WTC11 (cell line): Measurements from ENCODE around the gene ILK. TPM values are rescaled to one million over a fixed set of nuclear protein-coding genes. Genes with fewer than 3 reads are reported as not detected.

Experiments used
- ATAC-seq: fragments of 200-7000 bp; cut with Tn5 transposase; 2 replicates; pipeline ENCODE4 v1.10.0; 2021; ENCODE audit warnings: mild to moderate bottlenecking, moderate library complexity
- CTCF ChIA-PET: fragments of 300-600 bp; sonication (Branson Sonifier 250); formaldehyde crosslinking; loops from one replicate; lab custom pipeline; 2021; ENCODE audit warnings: antibody characterized with exemption; lab: Charles Lee
- POLR2A ChIA-PET: fragments of 350-600 bp; sonication (Branson Sonifier 250); formaldehyde crosslinking; loops from one replicate; lab custom pipeline; 2021; ENCODE audit warnings: antibody characterized with exemption; lab: Charles Lee
- DNase-seq: peaks from one replicate; pipeline ENCODE4 v3.0.0; 2021; ENCODE audit warnings: low spot score
- H3K27ac Mint-ChIP-seq: 2 replicates; pipeline ENCODE4 v1.8.0; 2021; ENCODE audit warnings: mixed read lengths
- H3K27me3 Mint-ChIP-seq: 2 replicates; pipeline ENCODE4 v1.8.0; 2021; ENCODE audit warnings: low read depth, mild to moderate bottlenecking, moderate library complexity, mixed read lengths
- H3K36me3 Mint-ChIP-seq: 2 replicates; pipeline ENCODE4 v1.8.0; 2021; ENCODE audit warnings: mixed read lengths
- H3K4me1 Mint-ChIP-seq: 2 replicates; pipeline ENCODE4 v1.8.0; 2022; ENCODE audit warnings: mixed read lengths
- H3K4me3 Mint-ChIP-seq: 2 replicates; pipeline ENCODE4 v1.8.0; 2021; ENCODE audit warnings: mild to moderate bottlenecking, moderate library complexity, mixed read lengths
- H3K9me3 Mint-ChIP-seq: 2 replicates; pipeline ENCODE4 v1.8.0; 2021; ENCODE audit warnings: mixed read lengths
- AR ChIP-seq: fragments of 250-450 bp; sonication (Bioruptor Pico); IDR thresholded peaks from 2 replicates; pipeline ENCODE4 v1.9.0; 2021; ENCODE audit warnings: mild to moderate bottlenecking
- ARID4B ChIP-seq: sonication (generic); formaldehyde crosslinking; IDR thresholded peaks from 2 replicates; pipeline ENCODE4 v1.8.0; 2023; ENCODE audit warnings: missing genetic modification reagents, mild to moderate bottlenecking, borderline replicate concordance
- E2F5 ChIP-seq: sonication (generic); formaldehyde crosslinking; IDR thresholded peaks from 2 replicates; pipeline ENCODE4 v1.8.1; 2022; ENCODE audit warnings: mild to moderate bottlenecking, moderate library complexity, missing genetic modification reagents
- EMX1 ChIP-seq: fragments of 250-450 bp; sonication (Bioruptor Pico); IDR thresholded peaks from 2 replicates; pipeline ENCODE4 v1.8.0; 2021; ENCODE audit warnings: mild to moderate bottlenecking
- HMGA2 ChIP-seq: fragments of 250-450 bp; sonication (Bioruptor Pico); IDR thresholded peaks from 2 replicates; pipeline ENCODE4 v1.4.0; 2021; ENCODE audit warnings: mild to moderate bottlenecking, moderate library complexity
- MAX ChIP-seq: sonication (generic); formaldehyde crosslinking; IDR thresholded peaks from 2 replicates; pipeline ENCODE4 v1.8.0; 2022; ENCODE audit warnings: mild to moderate bottlenecking, missing genetic modification reagents
- MYBL2 ChIP-seq: sonication (generic); formaldehyde crosslinking; IDR thresholded peaks from 2 replicates; pipeline ENCODE4 v1.8.1; 2023; ENCODE audit warnings: mild to moderate bottlenecking, moderate library complexity, missing genetic modification reagents
- RELA ChIP-seq: sonication (generic); formaldehyde crosslinking; IDR thresholded peaks from 2 replicates; pipeline ENCODE4 v1.8.1; 2022; ENCODE audit warnings: missing genetic modification reagents, mild to moderate bottlenecking, borderline replicate concordance
- SMAD3 ChIP-seq: sonication (generic); formaldehyde crosslinking; IDR thresholded peaks from 2 replicates; pipeline ENCODE4 v1.8.0; 2022; ENCODE audit warnings: missing genetic modification reagents, mild to moderate bottlenecking, borderline replicate concordance
- STAT6 ChIP-seq: sonication (generic); formaldehyde crosslinking; conservative IDR thresholded peaks from 2 replicates; pipeline ENCODE4 v1.8.1; 2023; ENCODE audit warnings: mild to moderate bottlenecking, low read depth, missing genetic modification reagents, moderate library complexity
- TCF7 ChIP-seq: sonication (generic); formaldehyde crosslinking; IDR thresholded peaks from 2 replicates; pipeline ENCODE4 v1.8.0; 2022; ENCODE audit warnings: mild to moderate bottlenecking, low read depth, missing genetic modification reagents, moderate library complexity
- USF2 ChIP-seq: sonication (generic); formaldehyde crosslinking; IDR thresholded peaks from 2 replicates; pipeline ENCODE4 v1.8.1; 2023; ENCODE audit warnings: mild to moderate bottlenecking, missing genetic modification reagents, moderate library complexity
- ZNF532 ChIP-seq: fragments of 250-450 bp; sonication (Bioruptor Pico); IDR thresholded peaks from 2 replicates; pipeline ENCODE4 v1.9.0; 2021; ENCODE audit warnings: mild to moderate bottlenecking, borderline replicate concordance
- total RNA-seq: library from RNA; stranded (reverse); gene quantifications from 3 replicates; pipeline ENCODE4 v1.2.3, GENCODE V29; 2021

Gene ILK
- total RNA-seq, 1 experiment from 2014 or later: 97.7 TPM

GRCh38 chr11:6656936-6657335 is 53.4 kb downstream of the ILK start (continued):
- TF ChIP-seq EMX1 (CRISPR knock-in tag) (no peak), TCF7 (CRISPR knock-in tag) (no peak), MAX (CRISPR knock-in tag) (no peak), USF2 (CRISPR knock-in tag) (no peak), STAT6 (CRISPR knock-in tag) (no peak), AR (CRISPR knock-in tag) (no peak), SMAD3 (CRISPR knock-in tag) (no peak), RELA (CRISPR knock-in tag) (no peak), HMGA2 (CRISPR knock-in tag) (no peak)

- TF ChIP-seq E2F5 (CRISPR knock-in tag) (no peak), ARID4B (CRISPR knock-in tag) (no peak), ZNF532 (no peak), MYBL2 (no peak)
- Mint-ChIP-seq H3K4me3 (peak overlapping the region; percentile 79), H3K27me3 (peaks cover 19% of the 10 kb centered on the region), H3K27ac (no peak overlapping the region), H3K9me3 (no peaks in the 10 kb centered on the region), H3K4me1 (peaks cover 11% of the 10 kb centered on the region), H3K36me3 (no peaks in the 10 kb centered on the region)
- POLR2A ChIA-PET: no interaction called here
- DNase-seq: no peak
- CTCF ChIA-PET: interaction anchor here (2.3 kb wide), 1 partner anchor 10 kb away, joined by 14 read pairs; no protein-coding TSS in a partner anchor
- ATAC-seq: no peak
Measured at GRCh38 chr11:6657346-6657745, 53.8 kb downstream of the ILK start.
